D721Med (cell line): ENCODE measurements around the gene VSTM2L.

ENCODE experiments used
- DNase-seq: peaks from one replicate; pipeline ENCODE4 v3.0.0; 2011; ENCODE audit warnings: low spot score; ENCODE audit not compliant: insufficient read length
- FAIRE-seq: peaks from 2 replicates; lab custom pipeline; 2011; peaks lifted over from hg19 to GRCh38; lab: Jason Lieb, UNC
- TF ChIP-seq, protein P1 (sequence below): IDR thresholded peaks from 2 replicates; pipeline ENCODE4 v1.5.1; 2012; ENCODE audit warnings: mild to moderate bottlenecking, control low read depth; ENCODE audit not compliant: insufficient read depth; ENCODE audit errors: missing control alignments

The VSTM2L gene

GRCh38 chr20:37980383-37980782 is 77.5 kb downstream of the VSTM2L start:
- no peak for FAIRE-seq
- DNase-seq, result no peak
- TF ChIP-seq, protein P1, sequence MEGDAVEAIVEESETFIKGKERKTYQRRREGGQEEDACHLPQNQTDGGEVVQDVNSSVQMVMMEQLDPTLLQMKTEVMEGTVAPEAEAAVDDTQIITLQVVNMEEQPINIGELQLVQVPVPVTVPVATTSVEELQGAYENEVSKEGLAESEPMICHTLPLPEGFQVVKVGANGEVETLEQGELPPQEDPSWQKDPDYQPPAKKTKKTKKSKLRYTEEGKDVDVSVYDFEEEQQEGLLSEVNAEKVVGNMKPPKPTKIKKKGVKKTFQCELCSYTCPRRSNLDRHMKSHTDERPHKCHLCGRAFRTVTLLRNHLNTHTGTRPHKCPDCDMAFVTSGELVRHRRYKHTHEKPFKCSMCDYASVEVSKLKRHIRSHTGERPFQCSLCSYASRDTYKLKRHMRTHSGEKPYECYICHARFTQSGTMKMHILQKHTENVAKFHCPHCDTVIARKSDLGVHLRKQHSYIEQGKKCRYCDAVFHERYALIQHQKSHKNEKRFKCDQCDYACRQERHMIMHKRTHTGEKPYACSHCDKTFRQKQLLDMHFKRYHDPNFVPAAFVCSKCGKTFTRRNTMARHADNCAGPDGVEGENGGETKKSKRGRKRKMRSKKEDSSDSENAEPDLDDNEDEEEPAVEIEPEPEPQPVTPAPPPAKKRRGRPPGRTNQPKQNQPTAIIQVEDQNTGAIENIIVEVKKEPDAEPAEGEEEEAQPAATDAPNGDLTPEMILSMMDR, result no peak

GRCh38 chr20:37980876-37981275 is 77.9 kb downstream of the VSTM2L start:
- DNase-seq (no peak), FAIRE-seq (no peak)
- TF ChIP-seq, protein P1, result no peak

DNA sequence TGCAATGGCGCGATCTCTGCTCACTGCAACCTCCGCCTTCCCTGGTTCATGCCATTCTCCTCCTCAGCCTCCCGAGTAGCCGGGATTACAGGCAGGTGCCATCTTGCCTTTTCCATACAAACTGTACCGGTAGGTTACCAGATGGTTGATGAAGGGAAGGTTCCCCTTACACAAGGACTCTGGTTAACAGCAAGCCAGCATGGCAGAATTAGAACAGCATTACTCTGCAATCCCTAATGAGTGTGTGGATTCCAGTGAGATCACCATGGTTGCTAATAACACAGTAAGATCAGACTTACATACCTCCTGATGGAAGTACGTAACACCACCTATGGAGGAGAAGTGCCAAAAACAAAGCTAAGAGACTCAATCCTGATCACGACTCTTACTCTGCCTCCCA is 78.6 kb downstream of the VSTM2L start:
- TF ChIP-seq, protein P1, result no peak
- DNase-seq (no peak), FAIRE-seq (peak; percentile 44)

DNA sequence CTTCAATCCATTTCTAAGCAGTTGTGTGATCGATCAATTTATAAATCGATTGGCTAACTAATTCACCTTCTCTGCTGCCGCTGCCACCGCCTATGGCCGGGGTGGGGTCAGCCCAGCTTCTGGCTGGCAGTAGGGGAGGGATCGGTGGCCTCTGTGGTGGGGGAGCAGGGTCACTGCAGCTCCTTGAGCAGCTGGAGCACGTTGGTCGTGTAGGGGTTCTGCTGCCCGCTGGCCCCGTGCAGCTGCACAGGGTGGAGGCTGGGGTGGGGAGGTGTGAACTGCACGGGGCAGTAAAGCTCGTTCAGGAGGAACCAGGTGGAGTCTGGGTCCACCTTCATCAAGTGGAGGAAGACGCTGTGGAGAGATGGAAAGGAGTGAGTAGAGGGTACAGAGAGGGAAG is 80.4 kb downstream of the VSTM2L start:
- FAIRE-seq (no peak), DNase-seq (no peak)
- TF ChIP-seq, protein P1, result no peak

GRCh38 chr20:37984018-37984785 is 81.3 kb downstream of the VSTM2L start:
- DNase-seq (no peak), FAIRE-seq (no peak)
- TF ChIP-seq, protein P1, result no peak

DNA sequence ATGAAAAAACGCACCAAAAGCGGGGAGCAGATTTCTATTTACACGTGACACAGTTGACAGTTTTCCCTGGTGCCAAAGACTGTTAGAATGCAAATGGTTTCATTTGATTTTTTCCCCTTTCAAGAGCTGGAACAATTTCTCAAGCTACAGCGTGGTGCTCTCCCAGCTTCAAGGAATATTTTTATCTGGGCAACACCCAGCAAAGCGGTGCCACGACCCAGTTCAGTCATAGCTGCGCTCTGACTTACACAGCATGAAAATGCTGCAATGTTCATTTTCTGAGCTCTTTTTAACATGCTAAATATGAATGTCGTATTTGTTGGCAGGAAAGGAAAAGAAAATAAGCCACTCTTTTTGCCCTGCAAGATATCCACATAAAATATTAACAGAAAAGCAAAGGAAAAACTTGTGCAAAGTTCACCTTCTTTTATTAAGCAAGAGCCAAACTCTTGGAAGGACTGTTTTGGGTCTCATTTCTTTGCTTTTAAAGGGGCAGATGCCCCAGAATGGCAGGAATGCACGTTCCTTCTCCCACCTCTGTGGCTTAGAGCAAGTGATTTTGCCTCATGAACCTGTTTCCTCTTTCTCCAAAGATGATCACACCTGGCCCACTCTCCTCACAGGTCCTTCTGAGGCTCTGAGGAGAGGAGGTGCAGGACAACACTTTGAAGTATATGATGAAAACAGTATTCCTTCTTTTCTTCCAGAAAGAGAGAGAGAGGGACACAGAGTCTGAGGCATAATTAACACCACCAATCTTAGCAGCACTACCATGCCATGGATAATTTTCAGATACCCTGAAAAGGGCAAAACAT is 83.3 kb downstream of the VSTM2L start:
- DNase-seq (no peak), FAIRE-seq (no peak)
- TF ChIP-seq, protein P1, result no peak
